T-helper 2 cell treated with Interferon-gamma antibody and Interleukin-4, amounts not matched to agents 100 ng/mL and 5 ng/mL, for 36 hours (primary cell): ENCODE data around the gene WFIKKN1. TPM values are rescaled to one million over a fixed set of nuclear protein-coding genes. Genes with fewer than 3 reads are reported as not detected.

Experiments used
- intact Hi-C: fragments of 100-400 bp; cut with micrococcal nuclease; formaldehyde crosslinking; loops from one replicate; pipeline ENCODE4 v1.15.1; 2023
- total RNA-seq: library from RNA; stranded (reverse); gene quantifications from 2 replicates; pipeline ENCODE4 v1.2.3, GENCODE V29; 2022

WFIKKN1 gene
- total RNA-seq, 1 donor from 2014 or later: 0.75 TPM

GRCh38 chr16:636206-637080, 5.7 kb downstream of the WFIKKN1 start, which contains the start of gene METTL26:
METTL26 (minus strand) TSS chr16:636305; CDS start chr16:636290, 15 bp downstream.
- intact Hi-C loops: loop anchor here (1.0 to 5.0 kb wide), 6 partner anchors 24 to 236 kb away; partner anchors contain the start of genes CAPN15, DECR2, JMJD8 and STUB1

GRCh38 chr16:637081-638018, 6.6 kb downstream of the WFIKKN1 start:
- intact Hi-C loops: loop anchor here (1.0 to 5.0 kb wide), 4 partner anchors 23 to 237 kb away; partner anchors contain the start of genes CAPN15, DECR2 and STUB1

- intact Hi-C loops: loop anchor here (5.0 kb wide), 1 partner anchor 111 kb away; the partner anchor contains the start of gene CAPN15
Observed at GRCh38 chr16:638034-638543, 7.3 kb downstream of the WFIKKN1 start.

- intact Hi-C loops: loop anchor here (5.0 kb wide), 1 partner anchor 112 kb away; the partner anchor contains the start of gene CAPN15
Observed at GRCh38 chr16:638836-639235, 8.1 kb downstream of the WFIKKN1 start.

GRCh38 chr16:640614-641013, 9.8 kb downstream of the WFIKKN1 start:
- intact Hi-C loops: no loop called here

GRCh38 chr16:641326-642188, 10.8 kb downstream of the WFIKKN1 start, which contains the start of gene MCRIP2:
MCRIP2 (plus strand) TSS chr16:641828; CDS start chr16:641992, 164 bp downstream.
- intact Hi-C loops: no loop called here

GRCh38 chr16:642189-643049, 11.6 kb downstream of the WFIKKN1 start:
- intact Hi-C loops: no loop called here

- intact Hi-C loops: no loop called here
Observed at GRCh38 chr16:643050-643368, 12.2 kb downstream of the WFIKKN1 start.

GRCh38 chr16:644556-644955, 13.8 kb downstream of the WFIKKN1 start:
- intact Hi-C loops: no loop called here

GRCh38 chr16:645852-646678, 15.3 kb downstream of the WFIKKN1 start:
- intact Hi-C loops: no loop called here

GRCh38 chr16:646679-647172, 15.9 kb downstream of the WFIKKN1 start:
- intact Hi-C loops: no loop called here

- intact Hi-C loops: no loop called here
Observed at GRCh38 chr16:647173-647902, 16.6 kb downstream of the WFIKKN1 start.

- intact Hi-C loops: no loop called here
Observed at GRCh38 chr16:648071-648780, 17.4 kb downstream of the WFIKKN1 start.

GRCh38 chr16:648781-649589, 18.2 kb downstream of the WFIKKN1 start, which contains the start of gene WDR90:
WDR90 (plus strand) TSS chr16:649365; CDS start chr16:649417, 52 bp downstream.
- intact Hi-C loops: no loop called here

- intact Hi-C loops: no loop called here
Observed at GRCh38 chr16:649631-650030, 18.8 kb downstream of the WFIKKN1 start.

GRCh38 chr16:651844-652243, 21.1 kb downstream of the WFIKKN1 start:
- intact Hi-C loops: no loop called here
